GM18909 (cell line): ENCODE measurements around the gene TPCN2.

Experiments used
- ATAC-seq: cut with Tn5 transposase; IDR thresholded peaks from one replicate; pipeline ENCODE4 v1.9.1; 2021; ENCODE audit warnings: mild to moderate bottlenecking; ENCODE audit not compliant: unreplicated experiment, poor library complexity

TPCN2 gene

GRCh38 chr11:69087133-69087524, 38.4 kb downstream of the TPCN2 start:
- ATAC-seq = no peak

- no peak for ATAC-seq
Measured at GRCh38 chr11:69087811-69088210, 39.1 kb downstream of the TPCN2 start.

- no peak for ATAC-seq
Measured at GRCh38 chr11:69088676-69089146, 40.0 kb downstream of the TPCN2 start.

- no peak for ATAC-seq
Measured at GRCh38 chr11:69089258-69089657, 40.5 kb downstream of the TPCN2 start.

GRCh38 chr11:69091638-69092165, 43.0 kb downstream of the TPCN2 start:
- no peak for ATAC-seq

- no peak for ATAC-seq
Measured at GRCh38 chr11:69092263-69092662, 43.5 kb downstream of the TPCN2 start.

- ATAC-seq = no peak
Measured at GRCh38 chr11:69093106-69093505, 44.4 kb downstream of the TPCN2 start.

GRCh38 chr11:69094111-69094914, 45.6 kb downstream of the TPCN2 start:
- ATAC-seq = no peak

- no peak for ATAC-seq
Measured at GRCh38 chr11:69094915-69095290, 46.2 kb downstream of the TPCN2 start.

- no peak for ATAC-seq
Measured at GRCh38 chr11:69095300-69095699, 46.6 kb downstream of the TPCN2 start.

- ATAC-seq = no peak
Measured at GRCh38 chr11:69096473-69096872, 47.7 kb downstream of the TPCN2 start.

- ATAC-seq = no peak
Measured at GRCh38 chr11:69097263-69097662, 48.5 kb downstream of the TPCN2 start.

- ATAC-seq = no peak
Measured at GRCh38 chr11:69099180-69099579, 50.4 kb downstream of the TPCN2 start.

GRCh38 chr11:69100454-69101114, 51.9 kb downstream of the TPCN2 start:
- ATAC-seq = no peak

- peak; percentile 58 for ATAC-seq
Measured at GRCh38 chr11:69101115-69101791, 52.5 kb downstream of the TPCN2 start.

GRCh38 chr11:69101792-69102695, 53.3 kb downstream of the TPCN2 start:
- no peak for ATAC-seq

GRCh38 chr11:69102732-69103615, 54.2 kb downstream of the TPCN2 start:
- ATAC-seq = no peak

- ATAC-seq = no peak
Measured at GRCh38 chr11:69104212-69104855, 55.6 kb downstream of the TPCN2 start.
